NCI-H2196 (cell line): Measurements from ENCODE around the gene TMEM89.

Experiments
- DNase-seq: peaks from one replicate; lab custom pipeline; 2025; ENCODE audit not compliant: unreplicated experiment; lab: John Stamatoyannopoulos, UW

The TMEM89 gene

DNA sequence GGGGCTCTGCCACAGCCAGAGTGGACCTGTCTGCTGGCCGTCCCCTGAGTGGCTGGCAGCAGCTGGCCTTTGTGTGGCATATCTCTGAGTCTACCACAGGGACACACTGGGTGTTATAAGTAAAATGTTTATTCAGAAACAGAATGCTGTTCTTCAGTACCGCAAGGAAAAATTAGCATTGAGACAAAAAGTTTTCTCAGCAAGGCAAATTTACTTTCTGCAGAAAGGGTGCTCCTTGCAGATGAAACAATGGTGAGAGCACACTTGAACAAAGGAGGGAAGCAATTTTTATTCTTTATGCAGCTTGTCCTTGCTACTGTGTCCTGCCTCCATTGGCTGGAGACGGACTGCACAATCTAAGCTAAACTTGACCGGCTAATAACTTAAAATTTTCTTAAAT lies 4.0 kb downstream of the TMEM89 start:
- DNase-seq, result no peak

DNA sequence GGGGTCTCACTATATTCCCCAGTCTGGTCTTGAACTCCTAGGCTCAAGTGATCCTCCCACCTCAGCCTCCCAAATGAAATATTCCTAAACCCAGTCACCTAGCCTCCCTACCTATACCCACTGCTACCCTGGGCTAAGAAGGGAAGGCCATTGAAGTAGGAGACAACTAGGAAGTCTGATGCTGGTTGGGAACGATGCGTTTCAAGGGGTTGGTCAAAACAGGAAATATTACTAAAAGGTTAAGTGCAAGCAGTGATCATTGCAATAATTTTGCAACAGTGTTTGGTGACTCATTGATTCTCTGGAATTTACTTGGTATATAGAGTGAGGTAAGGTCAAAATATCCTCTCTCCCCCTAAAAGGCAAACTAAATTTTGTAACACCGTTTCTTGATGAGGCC lies 7.5 kb downstream of the TMEM89 start:
- DNase-seq, result no peak

DNA sequence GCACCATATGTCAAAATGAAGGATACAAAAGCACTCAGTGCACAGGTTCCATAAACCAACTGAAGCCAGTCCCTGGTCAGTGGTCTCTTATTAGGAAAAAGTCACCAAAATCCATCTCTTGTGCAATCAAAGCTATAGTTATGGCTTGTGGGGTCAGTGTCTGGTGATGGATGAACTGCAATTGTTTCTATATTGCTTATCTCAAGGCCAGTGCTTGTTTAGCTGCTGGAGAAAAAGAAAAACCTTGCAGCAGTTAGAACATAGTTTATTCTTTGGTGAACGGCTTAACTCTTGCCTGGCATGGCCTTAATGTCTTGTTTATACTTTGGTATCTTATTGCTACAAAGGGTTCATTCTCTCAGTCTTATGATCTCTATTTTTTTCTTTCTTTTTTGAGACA lies 9.3 kb downstream of the TMEM89 start:
- no peak for DNase-seq

DNA sequence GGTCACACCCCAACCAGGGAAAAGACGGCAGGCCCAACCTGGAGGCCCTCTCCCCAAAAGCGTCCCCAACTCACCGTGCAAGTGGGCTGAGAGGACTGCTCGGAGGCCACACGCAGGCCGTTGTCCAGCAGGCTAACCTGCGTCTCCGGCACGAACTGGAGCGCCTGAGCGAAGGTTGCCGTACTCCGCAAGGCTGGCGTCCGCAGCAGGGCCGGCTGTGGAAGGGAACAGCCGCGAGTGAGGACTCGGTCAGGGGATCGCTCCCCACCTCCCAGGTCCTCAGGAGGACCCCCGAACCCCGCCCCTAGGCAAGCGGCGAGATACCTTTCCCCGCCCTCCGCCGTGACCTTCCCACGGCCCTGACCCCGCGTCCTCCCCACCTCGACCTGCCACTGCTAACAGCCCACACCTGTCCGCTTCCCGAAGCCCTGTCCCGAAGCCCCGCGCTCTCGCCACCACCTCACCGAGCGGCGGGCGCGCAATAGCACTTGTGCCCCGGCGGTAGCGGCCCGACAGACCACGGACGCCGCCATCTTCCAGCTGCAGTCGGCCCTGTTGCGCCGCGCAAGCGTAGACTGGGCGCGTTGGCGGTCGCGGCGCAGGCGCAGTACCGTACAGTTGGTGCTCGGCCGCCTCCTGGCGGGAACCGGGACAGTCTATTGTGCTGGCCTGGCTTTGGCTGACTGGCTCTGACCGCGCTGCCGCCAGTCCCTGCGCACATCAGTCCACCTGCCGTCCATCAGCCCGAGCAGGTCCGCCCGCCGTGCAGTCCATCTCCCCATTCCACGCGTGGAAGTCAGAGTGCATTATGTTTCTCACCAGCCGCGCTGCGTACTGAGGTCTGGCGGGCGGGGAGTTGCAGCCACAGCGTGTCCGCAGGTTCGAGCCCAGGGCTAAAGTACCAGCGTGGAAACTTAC lies 12.2 kb downstream of the TMEM89 start, which contains the start of gene UQCRC1:
TSS of gene UQCRC1 (minus strand) at position 559 of the 918 bp plus-strand sequence. CDS start at position 533, 26 bp downstream.
- DNase-seq, result peak; percentile 81

DNA sequence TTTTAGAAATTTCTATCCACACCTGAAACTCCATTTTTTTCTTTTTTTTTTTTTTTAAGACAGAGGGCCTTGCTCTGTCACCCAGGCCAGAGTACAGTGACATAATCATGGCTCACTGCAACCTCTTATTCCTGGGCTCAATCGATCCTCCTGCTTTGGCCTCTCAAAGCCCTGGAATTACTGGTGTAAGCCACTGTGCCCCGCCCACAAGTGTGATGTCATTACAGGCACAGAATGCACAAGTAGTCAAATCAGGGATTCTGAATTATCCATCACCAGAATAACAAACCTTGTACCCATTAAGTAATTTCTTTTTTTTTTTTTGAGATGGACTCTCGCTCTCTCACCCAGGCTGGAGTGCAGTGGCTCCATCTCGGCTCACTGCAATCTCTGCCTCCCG lies 14.1 kb downstream of the TMEM89 start:
- DNase-seq, result peak; percentile 3

DNA sequence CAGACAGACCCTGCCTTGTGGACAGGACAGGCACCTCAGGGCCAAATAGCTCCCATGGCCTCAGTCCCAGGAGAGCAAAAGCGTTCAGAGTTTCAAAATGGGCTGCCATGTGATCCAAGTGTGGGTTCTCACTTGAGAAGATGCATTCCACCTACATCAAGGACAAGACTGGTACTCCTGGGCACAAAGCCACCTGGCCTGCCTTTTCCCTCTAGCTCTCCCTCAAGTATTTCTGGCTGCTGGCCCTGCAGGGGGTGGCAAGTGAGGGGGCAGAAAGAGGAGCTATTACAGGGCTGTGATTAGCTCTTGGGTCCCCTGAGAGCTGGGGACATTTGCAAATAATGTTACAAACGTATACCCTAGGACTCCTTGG lies 20.0 kb downstream of the TMEM89 start:
- DNase-seq, result no peak

DNA sequence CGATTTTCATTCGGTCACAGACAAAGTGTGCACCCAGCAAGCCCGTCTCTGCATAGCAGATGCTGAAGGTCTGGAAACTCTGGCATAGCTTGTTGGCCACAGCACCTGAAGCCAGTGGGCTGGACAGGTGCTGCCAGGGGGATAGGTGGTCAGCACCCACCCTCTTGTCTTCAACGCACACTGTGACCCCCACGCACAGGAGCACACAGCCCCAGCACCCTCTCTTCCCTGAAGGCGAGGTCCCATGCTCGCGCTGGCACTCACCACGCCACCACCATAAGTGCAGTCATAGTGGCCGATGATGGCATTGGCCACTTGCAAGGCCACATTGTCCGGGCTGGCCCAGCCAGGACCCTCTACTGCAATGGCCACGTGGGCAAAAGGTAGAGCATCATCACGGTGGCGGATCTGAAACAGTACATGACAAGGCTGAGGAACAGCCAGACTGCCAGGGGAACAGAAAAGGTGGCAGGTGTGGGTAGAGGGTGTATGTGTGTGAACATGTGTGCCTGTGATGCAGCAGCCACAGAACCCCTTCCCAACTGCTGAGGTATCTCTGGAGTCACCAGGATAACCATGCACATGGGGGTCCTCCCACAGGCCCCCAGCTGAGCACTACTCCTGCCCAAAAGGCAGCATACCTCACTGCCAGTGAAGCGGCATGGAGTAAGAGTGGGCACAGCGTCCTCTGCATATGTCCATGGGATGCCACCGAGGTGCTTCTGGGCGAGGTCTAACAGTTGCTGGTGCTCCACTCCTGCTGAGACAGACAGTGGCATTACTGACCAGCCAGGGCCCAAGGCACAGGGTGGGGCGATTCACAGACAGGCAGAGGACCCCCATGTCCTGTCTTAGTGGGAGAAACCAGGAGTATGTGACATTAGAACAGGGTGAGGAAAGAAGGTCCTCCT lies 20.6 kb downstream of the TMEM89 start:
- no peak for DNase-seq

DNA sequence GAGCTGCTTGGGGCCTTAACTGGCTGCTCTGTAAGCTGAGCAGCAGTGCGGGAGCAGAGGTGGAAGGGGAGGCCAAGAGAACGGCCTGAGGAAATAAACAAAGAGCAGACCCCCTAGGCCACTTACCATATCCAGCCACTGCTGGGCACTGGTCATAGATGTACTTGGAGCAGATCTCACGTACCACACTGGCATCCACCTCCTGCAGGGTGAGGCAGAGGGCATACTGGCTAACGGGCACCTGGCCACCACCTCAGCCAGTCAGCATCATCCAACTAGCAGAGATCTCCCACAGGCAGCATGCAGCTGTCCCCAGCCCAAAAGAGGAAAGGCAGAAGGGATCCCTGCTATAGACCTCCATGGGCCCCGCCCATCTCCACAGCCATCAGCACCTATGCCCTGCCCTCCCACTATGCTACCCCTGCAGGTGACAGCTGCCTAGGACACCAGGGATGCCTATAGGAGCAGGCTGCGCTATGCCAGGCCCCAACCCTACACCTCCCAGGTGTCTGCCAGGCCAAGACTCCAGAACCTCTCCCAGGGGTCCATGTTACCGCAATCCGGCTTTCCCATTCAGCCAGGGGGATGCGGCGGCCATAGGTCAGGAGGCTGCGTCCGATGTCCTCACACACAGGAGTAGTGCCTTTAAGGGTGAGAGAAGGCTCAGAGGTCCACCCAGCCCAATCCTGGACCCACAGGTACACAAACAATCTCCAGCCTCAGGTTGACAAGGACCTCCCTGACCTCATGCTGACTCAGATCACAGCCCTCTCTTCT lies 21.9 kb downstream of the TMEM89 start:
- no peak for DNase-seq

DNA sequence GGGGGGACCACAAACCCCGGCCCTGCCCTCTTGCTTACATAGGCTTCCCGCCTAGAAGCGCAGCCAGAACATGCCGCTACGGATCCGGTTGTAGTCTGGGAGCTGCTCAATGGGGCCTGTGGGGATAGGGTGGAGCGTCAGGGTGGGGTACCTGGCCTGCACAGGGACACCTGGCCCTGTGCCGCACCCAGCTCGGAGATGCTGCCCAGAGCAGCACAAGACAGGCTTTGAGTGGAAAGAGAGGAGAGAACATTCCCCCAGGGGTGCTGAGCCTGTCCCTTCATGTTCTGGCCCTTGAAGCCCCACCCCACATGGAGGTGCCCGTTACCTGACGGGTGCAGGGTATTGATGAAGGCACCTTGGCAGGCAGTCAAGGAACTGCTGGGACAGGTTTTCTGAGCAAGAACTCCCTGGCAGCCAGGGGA lies 22.5 kb downstream of the TMEM89 start:
- DNase-seq, result no peak

DNA sequence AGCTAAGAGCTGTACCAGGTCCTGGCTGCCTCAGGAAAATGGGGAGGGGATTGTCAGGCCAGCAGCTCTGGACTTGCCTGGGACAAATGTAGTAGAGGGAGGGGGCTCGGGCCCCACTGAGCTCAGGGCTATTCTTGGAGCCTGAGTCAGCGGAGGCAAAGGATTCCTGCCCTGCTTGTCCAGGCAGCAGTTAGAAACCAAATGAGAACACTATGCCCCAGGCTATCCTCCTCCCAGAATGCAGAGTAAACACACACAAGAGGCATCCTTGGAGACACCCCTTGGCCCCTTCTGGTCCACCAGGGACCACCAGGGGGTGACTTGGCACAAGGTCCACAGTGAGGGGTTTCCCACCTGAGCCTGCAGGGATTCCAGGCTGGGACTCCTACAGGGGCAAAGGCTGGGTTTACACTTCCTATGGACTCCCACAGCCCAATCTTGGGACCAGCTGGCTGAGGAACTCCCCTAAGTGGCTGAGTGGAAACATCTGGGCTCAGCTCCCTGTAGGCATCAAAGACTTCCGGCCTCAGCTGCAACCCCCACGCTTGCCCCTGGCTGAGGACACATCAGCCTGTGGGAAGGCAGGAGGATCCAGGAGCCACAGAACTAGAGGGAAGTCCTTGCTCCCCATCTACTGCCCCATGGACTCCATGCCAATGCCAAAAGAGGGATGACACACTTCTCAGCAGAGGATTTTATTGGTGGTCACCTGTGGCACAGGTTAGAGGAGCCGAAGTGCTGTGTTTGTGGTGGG lies 23.1 kb downstream of the TMEM89 start:
- DNase-seq, result no peak

DNA sequence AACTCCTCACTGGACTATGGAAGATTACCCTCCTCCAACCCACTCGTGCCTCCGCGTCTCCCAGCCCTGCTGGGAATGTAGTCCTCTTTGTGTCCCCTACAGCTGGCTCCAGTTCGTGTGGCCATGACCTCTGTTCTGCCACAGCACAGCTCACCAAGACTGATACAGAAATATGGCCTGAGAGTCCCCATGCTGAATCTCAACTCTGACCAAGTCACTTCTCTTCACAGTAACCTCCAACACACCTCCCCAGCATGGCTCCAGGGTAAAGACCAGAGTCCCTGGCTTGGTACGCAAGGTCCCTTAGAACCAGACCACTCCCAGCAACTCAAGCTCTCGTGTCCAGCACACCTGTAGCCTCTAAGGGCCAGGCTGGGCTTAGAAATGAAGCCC lies 24.2 kb downstream of the TMEM89 start:
- DNase-seq, result no peak

DNA sequence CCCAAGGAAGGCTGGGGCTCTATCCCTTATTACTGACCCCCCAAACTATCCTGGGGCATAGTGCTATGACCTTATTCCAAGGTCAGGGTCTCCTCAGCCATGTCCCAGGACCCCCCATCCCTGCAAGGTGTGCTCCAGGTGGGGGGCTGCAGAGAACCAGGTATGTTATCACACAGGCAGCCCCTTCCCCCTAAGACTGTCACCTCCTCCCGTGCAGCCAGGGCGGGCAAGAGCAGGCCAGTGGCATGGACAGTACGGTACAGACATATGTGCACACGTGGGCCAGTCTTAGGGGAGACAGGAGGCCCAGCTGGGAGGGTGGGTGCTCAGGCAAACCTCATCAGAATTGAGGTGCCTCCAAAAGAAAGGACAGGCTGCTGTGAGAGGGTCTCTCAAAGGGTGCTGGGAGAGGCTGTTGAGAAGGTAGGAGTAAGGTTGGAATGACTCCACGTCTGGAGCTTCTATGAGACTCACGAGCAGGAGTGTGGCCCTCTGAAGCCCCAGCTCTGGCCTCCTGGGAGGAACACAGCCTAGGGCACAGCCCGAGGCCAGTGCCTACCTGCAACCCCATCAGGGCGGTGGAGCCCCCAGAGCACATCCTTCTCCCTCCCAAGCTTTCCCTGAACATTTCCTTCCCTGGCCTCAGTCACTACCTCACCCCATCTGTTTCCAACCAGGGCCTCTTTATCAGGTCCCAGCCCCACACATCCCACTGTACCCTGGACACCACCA lies 24.7 kb downstream of the TMEM89 start:
- no peak for DNase-seq

DNA sequence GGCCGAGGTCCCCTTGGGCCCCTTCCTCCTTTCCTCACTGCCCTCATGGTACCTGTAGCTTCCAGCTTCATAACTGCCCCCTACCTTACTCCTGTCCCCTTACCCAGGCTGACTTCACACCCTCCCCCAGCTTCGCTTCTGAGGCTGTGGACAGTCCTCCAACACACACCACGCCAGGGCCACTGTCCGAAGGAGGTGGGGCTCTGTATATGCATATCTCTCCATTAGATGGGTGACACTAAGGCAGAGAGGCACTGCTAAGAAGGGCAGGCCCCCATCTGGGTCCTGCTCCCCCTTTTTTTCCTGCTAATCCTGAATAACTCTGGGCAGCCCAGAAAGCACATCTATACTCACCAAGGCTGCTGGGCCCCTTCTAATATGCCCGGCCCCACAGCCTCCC lies 25.4 kb downstream of the TMEM89 start:
- DNase-seq, result no peak

DNA sequence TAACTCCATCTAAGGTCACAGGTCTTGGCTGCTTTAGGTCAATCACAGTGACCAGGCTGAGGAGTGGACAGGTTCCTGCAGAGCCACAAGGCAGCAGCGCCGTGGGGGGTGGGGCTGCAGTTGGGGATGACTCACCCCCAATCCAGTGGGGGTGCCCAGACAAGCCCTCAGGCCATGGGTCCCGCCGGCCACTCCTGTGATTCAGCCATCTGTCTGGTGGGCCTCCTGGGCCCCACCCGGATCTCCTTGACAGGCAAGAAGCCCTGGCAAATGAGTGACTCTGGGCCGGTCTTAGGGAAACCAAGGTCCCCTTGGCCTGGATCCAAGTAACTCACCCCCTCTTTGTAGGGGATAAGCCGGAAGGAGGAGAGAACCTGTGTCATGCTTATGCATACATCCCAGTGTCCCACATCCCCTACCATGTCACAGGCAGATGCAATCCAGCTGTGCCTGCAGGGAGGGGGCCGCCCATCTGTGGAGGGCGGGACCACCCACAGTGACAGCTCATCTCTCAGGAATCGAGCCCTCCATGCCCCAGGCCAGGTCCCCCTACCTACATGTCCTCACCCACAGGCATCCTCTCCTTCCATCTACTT lies 25.9 kb downstream of the TMEM89 start:
- DNase-seq, result no peak

DNA sequence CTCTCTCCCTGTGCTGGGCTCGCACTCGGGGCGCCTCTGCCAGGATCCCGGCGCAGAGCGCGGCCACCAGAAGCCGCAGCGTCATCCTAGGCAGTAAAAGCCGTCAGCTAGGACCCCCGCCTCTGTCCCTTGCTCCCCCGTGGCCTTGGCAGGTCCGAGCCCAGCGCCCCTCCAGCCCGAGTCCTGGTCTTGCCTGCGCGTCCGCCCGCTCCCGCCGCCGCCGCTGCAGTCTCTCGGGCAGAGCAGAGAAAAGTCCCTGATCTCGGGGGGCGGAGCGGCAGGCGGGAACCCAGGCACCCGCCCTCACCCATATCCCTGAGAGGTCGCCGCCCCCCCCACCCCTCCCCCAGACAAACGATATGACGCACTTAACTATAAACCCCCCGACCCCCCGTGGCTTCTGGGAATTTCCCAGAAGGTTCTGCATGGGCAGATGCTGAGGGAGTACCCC lies 26.5 kb downstream of the TMEM89 start, which contains the start of gene COL7A1:
TSS of gene COL7A1 (minus strand) at position 255 of the 451 bp plus-strand sequence. CDS start at position 85, 170 bp downstream.
- no peak for DNase-seq

DNA sequence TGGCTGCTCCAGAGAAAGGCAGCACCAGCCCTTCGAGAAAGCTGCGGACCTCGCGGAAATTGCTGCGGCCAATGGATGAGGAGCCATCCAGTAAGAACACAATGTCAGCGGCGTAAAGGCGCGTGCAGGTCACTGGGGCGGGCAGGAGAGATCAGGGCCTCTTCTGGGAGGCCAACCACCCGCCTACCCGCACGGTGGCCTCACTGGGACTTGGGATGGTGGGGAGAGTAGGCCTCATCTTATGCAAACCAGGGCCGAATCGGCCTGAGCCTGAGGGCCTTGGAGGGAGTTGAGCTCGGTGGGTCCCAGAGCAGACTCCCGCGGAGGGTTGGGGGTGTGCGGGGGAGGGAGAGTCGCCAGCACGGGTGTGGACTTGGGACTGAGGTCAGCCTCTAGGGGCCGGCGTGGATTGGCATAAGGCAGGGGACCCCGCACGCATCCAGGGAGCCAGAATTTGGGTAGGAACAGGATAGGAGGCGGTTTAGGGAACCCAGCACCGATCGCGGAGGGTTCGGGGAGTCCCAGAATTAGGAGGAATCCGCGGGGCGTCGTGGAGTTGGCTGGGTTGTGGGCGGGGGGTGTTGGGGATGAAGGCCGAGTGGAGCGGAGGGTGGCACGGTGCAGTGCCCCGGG lies 27.0 kb downstream of the TMEM89 start:
- no peak for DNase-seq

DNA sequence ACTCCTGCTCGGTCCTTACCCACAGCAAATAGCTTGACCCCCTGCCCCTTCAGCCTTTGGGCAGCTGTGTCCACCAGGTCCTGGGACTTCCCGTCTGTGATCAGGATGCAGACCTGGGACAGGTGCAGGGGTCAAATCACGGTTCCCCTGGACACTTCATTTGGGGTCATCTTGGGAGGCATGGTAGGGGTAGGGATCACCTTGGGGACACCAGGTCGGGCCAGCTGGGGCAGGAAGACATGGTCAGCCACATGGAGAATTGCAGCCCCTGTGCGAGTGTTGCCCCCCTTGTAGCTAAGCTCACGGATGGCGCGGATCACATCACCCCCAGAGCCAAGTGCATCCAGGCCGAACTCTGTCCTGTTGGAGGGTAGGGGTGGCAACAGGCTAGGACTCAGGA lies 28.2 kb downstream of the TMEM89 start:
- DNase-seq, result no peak

DNA sequence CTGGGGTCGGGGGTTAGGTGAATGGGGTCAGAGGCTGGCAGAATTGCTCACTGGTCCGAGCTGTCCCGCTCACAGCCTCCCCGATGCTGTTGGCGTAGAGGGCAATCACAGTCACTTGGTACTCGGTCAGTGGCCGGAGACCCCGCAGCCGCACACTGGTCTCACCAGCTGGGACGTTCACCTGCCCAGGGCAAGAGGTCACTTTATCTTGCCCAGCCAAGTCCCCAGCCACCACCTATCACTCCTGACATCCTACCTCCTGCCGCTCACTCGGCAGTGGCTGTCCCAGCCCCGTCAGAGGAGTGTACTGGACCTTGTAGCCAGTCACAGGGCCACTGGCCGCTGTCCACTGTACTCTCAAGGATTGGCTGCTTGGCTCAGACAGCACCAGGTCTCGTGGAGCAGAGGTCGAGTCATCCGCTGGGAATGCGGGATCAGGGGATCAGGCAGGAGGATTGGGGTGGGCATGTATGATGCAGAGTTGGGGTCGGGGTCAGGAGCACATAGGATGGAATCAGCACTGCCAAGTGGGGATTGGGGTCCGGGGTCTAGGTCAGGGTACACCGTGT lies 29.0 kb downstream of the TMEM89 start:
- DNase-seq, result no peak
